NB4 (cell line): ENCODE data around the gene CCDC106.

Experiments used
- MYC ChIP-seq: IDR thresholded peaks from 2 replicates; pipeline ENCODE4 v1.6.1; 2011; ENCODE audit warnings: low read depth, low read length
- POLR2A ChIP-seq: IDR thresholded peaks from 2 replicates; pipeline ENCODE4 v1.6.1; 2011; ENCODE audit warnings: mild to moderate bottlenecking; ENCODE audit not compliant: insufficient read length; ENCODE audit errors: extremely low read depth
- TF ChIP-seq, protein P1 (sequence below): IDR thresholded peaks from one replicate; pipeline ENCODE4 v1.5.1; 2012; ENCODE audit warnings: low read depth, low read length
- TF ChIP-seq, protein P2 (sequence below): IDR thresholded peaks from 2 replicates; pipeline ENCODE4 v1.6.1; 2011; ENCODE audit warnings: low read depth, low read length

DNA sequence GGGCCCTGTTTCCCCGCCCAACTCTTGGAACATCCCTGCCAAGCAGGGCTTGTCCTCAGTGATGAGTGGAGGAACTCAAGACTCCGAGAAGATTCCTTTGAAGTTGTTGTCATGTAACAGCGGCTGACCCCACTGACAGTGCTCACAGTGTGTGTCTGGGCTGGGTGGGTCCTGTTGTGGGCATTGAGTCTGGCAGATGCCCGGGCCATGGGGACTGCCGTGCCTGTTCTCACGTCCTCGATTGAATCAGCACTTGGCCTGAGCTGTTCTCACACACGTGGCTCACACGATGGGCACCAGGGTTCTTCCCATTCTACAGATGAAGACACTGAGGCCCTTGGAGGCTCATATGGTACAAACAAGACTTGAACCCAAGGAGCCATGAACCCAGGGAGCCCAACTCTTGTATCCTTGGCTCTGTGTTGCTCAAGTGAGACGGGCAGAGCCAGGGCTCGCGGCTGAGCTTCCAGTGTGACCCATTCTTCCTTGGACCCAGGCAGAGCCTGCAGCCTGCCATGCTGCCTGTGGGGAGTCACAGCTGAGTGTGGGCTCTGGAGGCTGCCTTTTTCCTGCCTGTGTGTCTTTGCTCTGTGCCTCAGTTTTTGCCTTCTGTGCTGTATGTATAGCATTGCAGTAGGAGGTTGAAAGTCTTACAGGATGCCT is 18.5 kb downstream of the CCDC106 start:
- TF ChIP-seq, protein P1, sequence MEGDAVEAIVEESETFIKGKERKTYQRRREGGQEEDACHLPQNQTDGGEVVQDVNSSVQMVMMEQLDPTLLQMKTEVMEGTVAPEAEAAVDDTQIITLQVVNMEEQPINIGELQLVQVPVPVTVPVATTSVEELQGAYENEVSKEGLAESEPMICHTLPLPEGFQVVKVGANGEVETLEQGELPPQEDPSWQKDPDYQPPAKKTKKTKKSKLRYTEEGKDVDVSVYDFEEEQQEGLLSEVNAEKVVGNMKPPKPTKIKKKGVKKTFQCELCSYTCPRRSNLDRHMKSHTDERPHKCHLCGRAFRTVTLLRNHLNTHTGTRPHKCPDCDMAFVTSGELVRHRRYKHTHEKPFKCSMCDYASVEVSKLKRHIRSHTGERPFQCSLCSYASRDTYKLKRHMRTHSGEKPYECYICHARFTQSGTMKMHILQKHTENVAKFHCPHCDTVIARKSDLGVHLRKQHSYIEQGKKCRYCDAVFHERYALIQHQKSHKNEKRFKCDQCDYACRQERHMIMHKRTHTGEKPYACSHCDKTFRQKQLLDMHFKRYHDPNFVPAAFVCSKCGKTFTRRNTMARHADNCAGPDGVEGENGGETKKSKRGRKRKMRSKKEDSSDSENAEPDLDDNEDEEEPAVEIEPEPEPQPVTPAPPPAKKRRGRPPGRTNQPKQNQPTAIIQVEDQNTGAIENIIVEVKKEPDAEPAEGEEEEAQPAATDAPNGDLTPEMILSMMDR: no peak
- TF ChIP-seq POLR2A: no peak
- TF ChIP-seq, protein P2, sequence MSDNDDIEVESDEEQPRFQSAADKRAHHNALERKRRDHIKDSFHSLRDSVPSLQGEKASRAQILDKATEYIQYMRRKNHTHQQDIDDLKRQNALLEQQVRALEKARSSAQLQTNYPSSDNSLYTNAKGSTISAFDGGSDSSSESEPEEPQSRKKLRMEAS: no peak
- no peak for TF ChIP-seq MYC
